ENCODE results near the gene TMC7.

The TMC7 gene

GRCh38 chr16:19071811-19072777, 88.4 kb downstream of the TMC7 start (continued):
- TF ChIP-seq ZNF324 (tag by site-specific recombination; IDR thresholded peaks at IDR 0.05) (no peak), ZNF18 (tag by site-specific recombination; IDR thresholded peaks at IDR 0.05) (no peak), ZNF292 (tag by site-specific recombination; IDR thresholded peaks at IDR 0.05; ENCODE audit: borderline replicate concordance, low read depth) (no peak), ZNF830 (tag by site-specific recombination; IDR thresholded peaks at IDR 0.05; ENCODE audit: low read depth) (no peak), CTCF (tag by site-specific recombination; IDR thresholded peaks at IDR 0.05) (peak; percentile 52; the same call in 1 of the 2 replicates), ZNF133 (tag by site-specific recombination; IDR thresholded peaks at IDR 0.05) (no peak), MEIS1 (CRISPR knock-in tag; IDR thresholded peaks at IDR 0.05; ENCODE audit: borderline replicate concordance) (no peak), ZBTB44 (tag by site-specific recombination; IDR thresholded peaks at IDR 0.05) (no peak), PRDM10 (tag by site-specific recombination; IDR thresholded peaks at IDR 0.05) (peak; percentile 21; the same call in 1 of the 2 replicates), HIC1 (tag by site-specific recombination; IDR thresholded peaks at IDR 0.05) (no peak), ZNF239 (tag by site-specific recombination; IDR thresholded peaks at IDR 0.05) (no peak), GLIS1 (tag by site-specific recombination; IDR thresholded peaks at IDR 0.05) (no peak)

- CTCF ChIA-PET: interaction anchor here (1.1 to 6.3 kb wide), 3 partner anchors 12 to 98 kb away, joined by 6 to 53 read pairs (median 7); partner anchors contain the start of gene TMC7
- no peak for TF ChIP-seq ZNF626 (tag by site-specific recombination; IDR thresholded peaks at IDR 0.05)
- TF ChIP-seq ZNF777 (tag by site-specific recombination; IDR thresholded peaks at IDR 0.05; ENCODE audit: borderline replicate concordance): no peak
- Histone ChIP-seq H3K4me3 (ENCODE audit: low read depth, low read length) (no peak overlapping the region), H3K27ac (ENCODE audit: extremely low read depth, low read depth, low read length) (no peak overlapping the region), H3K4me1 (ENCODE audit: control insufficient read depth, insufficient read depth, low read length) (no peaks in the 10 kb centered on the region), H3K36me3 (ENCODE audit: control insufficient read depth in 2 of 2, insufficient read depth in 1 of 2, low read length in 2 of 2) (peaks cover 34 to 59% of the 10 kb centered on the region in 2 experiments; a peak in 2 of 3 replicates), H3K9me3 (ENCODE audit: control insufficient read depth, insufficient read depth, low read depth, low read length) (no peaks in the 10 kb centered on the region)
- POLR2A ChIA-PET: interaction anchor here (1.2 to 1.5 kb wide), 2 partner anchors 12 to 90 kb away, joined by 3 read pairs; partner anchors contain the start of gene TMC7
Observed at GRCh38 chr16:19073344-19073743, 89.6 kb downstream of the TMC7 start.

All from HEK293 (cell line).